Measurements from ENCODE around the gene CCDC187.

CCDC187 gene

GRCh38 chr9:136311051-136312008, 7.4 kb upstream of the CCDC187 start:
- no peak for DNase-seq

GRCh38 chr9:136310273-136311030, 6.6 kb upstream of the CCDC187 start:
- no peak for DNase-seq

- no peak for DNase-seq
Measured at GRCh38 chr9:136309806-136310220, 5.9 kb upstream of the CCDC187 start.

GRCh38 chr9:136309101-136309801, 5.4 kb upstream of the CCDC187 start:
- no peak for DNase-seq

GRCh38 chr9:136308702-136309053, 4.8 kb upstream of the CCDC187 start:
- no peak for DNase-seq

GRCh38 chr9:136308006-136308701, 4.3 kb upstream of the CCDC187 start:
- no peak for DNase-seq

GRCh38 chr9:136307215-136307750, 3.4 kb upstream of the CCDC187 start:
- DNase-seq = no peak

- no peak for DNase-seq
Measured at GRCh38 chr9:136306211-136307208, 2.6 kb upstream of the CCDC187 start.

- no peak for DNase-seq
Measured at GRCh38 chr9:136305804-136306203, 1.9 kb upstream of the CCDC187 start.

- no peak for DNase-seq
Measured at GRCh38 chr9:136304981-136305380, 1.1 kb upstream of the CCDC187 start.

GRCh38 chr9:136304456-136304855, 562 bp upstream of the CCDC187 start:
- DNase-seq = no peak

- DNase-seq = no peak
Measured at GRCh38 chr9:136303066-136303824, 649 bp downstream of the CCDC187 start.

GRCh38 chr9:136302527-136302926, 1.4 kb downstream of the CCDC187 start:
- DNase-seq = no peak

GRCh38 chr9:136300866-136301265, 3.0 kb downstream of the CCDC187 start:
- no peak for DNase-seq

GRCh38 chr9:136300016-136300545, 3.8 kb downstream of the CCDC187 start:
- no peak for DNase-seq

GRCh38 chr9:136299541-136299940, 4.4 kb downstream of the CCDC187 start:
- DNase-seq = no peak

GRCh38 chr9:136299116-136299515, 4.8 kb downstream of the CCDC187 start:
- no peak for DNase-seq

GRCh38 chr9:136297766-136298735, 5.8 kb downstream of the CCDC187 start:
- no peak for DNase-seq
